A549 (cell line): ENCODE data around the gene SPRED3.

Experiments
- KDM5A ChIP-seq: fragments of 200-600 bp; sonication (generic); IDR thresholded peaks from 2 replicates; pipeline ENCODE4 v1.6.1; 2016; ENCODE audit warnings: antibody characterized with exemption, mild to moderate bottlenecking
- TF ChIP-seq, protein P1 (sequence below): fragments of >200 bp; sonication (Bioruptor Twin); formaldehyde crosslinking; IDR thresholded peaks from 3 replicates; pipeline ENCODE4 v1.5.1; 2016

DNA sequence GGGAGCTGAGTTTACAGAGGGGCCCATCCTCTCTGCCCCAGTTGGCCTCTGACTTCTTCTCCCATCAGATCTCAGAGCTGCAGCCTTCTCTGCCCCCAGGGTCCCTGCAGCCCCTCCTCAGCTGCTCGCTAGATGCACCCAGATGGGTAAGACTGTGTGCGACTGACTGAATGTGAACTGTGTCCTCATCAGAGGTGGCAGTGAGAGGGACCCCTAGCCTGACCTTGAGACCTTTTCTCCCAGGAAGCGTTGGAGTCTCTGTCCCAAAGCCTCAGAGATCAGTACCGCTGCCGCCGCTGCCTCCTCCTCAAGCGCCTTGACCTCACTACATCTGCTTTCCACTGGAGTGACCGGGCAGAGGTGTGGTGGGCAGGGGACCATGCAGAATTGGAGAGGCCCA, 16.8 kb downstream of the SPRED3 start:
- TF ChIP-seq, protein P1, sequence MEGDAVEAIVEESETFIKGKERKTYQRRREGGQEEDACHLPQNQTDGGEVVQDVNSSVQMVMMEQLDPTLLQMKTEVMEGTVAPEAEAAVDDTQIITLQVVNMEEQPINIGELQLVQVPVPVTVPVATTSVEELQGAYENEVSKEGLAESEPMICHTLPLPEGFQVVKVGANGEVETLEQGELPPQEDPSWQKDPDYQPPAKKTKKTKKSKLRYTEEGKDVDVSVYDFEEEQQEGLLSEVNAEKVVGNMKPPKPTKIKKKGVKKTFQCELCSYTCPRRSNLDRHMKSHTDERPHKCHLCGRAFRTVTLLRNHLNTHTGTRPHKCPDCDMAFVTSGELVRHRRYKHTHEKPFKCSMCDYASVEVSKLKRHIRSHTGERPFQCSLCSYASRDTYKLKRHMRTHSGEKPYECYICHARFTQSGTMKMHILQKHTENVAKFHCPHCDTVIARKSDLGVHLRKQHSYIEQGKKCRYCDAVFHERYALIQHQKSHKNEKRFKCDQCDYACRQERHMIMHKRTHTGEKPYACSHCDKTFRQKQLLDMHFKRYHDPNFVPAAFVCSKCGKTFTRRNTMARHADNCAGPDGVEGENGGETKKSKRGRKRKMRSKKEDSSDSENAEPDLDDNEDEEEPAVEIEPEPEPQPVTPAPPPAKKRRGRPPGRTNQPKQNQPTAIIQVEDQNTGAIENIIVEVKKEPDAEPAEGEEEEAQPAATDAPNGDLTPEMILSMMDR = no peak
- TF ChIP-seq KDM5A = no peak
